Activated CD4-positive, alpha-beta T cell treated with anti-CD3 and anti-CD28 coated beads for 36 hours (primary cell): ENCODE measurements around the gene CREBBP. TPM values are rescaled to one million over a fixed set of nuclear protein-coding genes. Genes with fewer than 3 reads are reported as not detected.
A peak's percentile ranks its signal among the peaks of the same experiment; 100 is the strongest.
"Not testable (repeated sequence)": the region's sequence is repeated elsewhere in the genome, so short reads cannot be mapped to it uniquely, and the experiment has no call there.

Experiments used
- ATAC-seq: fragments of 200-7000 bp; cut with Tn5 transposase; one replicate; pipeline ENCODE4 v1.10.0; 2021; ENCODE audit warnings: mild to moderate bottlenecking, moderate library complexity
- CTCF ChIA-PET: fragments of 350-600 bp; sonication (Branson Sonifier 250); formaldehyde crosslinking; loops from one replicate; lab custom pipeline; 2021; ENCODE audit warnings: antibody characterized with exemption; lab: Charles Lee
- POLR2A ChIA-PET: fragments of 350-600 bp; sonication (Branson Sonifier 250); formaldehyde crosslinking; loops from one replicate; lab custom pipeline; 2021; ENCODE audit warnings: antibody characterized with exemption, inconsistent platforms; lab: Charles Lee
- DNase-seq: peaks from one replicate; pipeline ENCODE4 v3.0.0-alpha.2; 2020
- H3K27ac Mint-ChIP-seq: one replicate; pipeline ENCODE4 v1.8.0; 2021; ENCODE audit warnings: mixed read lengths
- H3K27me3 Mint-ChIP-seq: one replicate; pipeline ENCODE4 v1.8.0; 2021; ENCODE audit warnings: mixed read lengths
- H3K36me3 Mint-ChIP-seq: one replicate; pipeline ENCODE4 v1.8.0; 2021; ENCODE audit warnings: low read depth, mixed read lengths
- H3K4me1 Mint-ChIP-seq: one replicate; pipeline ENCODE4 v1.8.0; 2021; ENCODE audit warnings: mixed read lengths
- H3K4me3 Mint-ChIP-seq: one replicate; pipeline ENCODE4 v1.8.0; 2021; ENCODE audit warnings: mild to moderate bottlenecking, moderate library complexity, mixed read lengths
- H3K9me3 Mint-ChIP-seq: one replicate; pipeline ENCODE4 v1.8.0; 2021; ENCODE audit warnings: low read depth, mixed read lengths
- intact Hi-C, 2 experiments: fragments of 100-400 bp; cut with DNase I in 1 of 2; cut with micrococcal nuclease in 1 of 2; formaldehyde crosslinking; loops; one replicate each; pipeline versions ENCODE4 v1.14.2 to v1.15.1; 2022 to 2024; cut with DNase I, micrococcal nuclease
- total RNA-seq, 2 experiments: library from RNA; stranded (reverse); gene quantifications; one replicate each; pipeline ENCODE4 v1.2.3, GENCODE V29; 2021

Gene CREBBP
- total RNA-seq, 2 experiments from 2014 or later = 28.1 to 37.4 TPM

DNA sequence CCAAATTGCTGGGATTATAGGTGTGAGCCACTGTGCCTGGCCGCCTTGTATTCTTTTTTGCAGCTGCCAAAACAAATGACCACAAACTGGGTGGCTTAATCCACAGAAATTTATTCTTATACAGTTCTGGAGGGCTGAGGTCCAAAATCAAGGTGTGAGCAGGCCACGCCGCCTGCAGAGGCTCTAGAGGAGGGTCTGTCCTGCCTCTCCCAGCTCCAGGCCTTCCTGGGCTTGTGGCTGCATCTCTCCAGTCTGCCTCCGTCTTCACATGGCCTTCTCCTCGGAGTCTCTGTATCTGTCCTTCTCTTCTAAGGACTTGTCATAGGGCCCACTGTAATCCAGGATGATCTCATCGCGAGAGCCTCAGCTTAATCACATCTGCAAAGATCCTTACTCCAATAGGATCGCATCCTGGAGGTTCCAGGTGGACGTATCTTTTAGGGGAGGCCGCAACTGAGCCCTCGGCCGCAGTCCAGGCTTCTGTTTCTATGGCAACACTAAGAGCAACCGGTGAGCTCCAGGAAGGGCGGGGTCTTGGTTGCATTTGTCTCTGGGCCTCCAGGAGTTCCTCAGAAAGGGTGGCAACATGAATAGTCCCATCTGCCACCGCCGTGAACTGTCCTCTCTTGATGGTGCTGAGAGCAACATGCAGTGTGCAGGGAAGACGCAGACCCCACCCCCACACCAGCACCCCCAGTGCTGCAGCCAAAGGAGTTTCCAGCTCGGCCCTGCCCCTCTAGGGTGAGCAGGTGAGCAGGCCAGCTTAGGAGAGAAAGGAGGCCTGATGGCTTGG is 29.5 kb upstream of the CREBBP start:
- POLR2A ChIA-PET = no interaction called here
- Mint-ChIP-seq H3K4me3 (no peak overlapping the region), H3K27ac (no peak overlapping the region), H3K27me3 (no peaks in the 10 kb centered on the region), H3K4me1 (no peaks in the 10 kb centered on the region), H3K9me3 (no peaks in the 10 kb centered on the region), H3K36me3 (no peaks in the 10 kb centered on the region)
- intact Hi-C loops = no loop called here
- ATAC-seq = no peak
- CTCF ChIA-PET = interaction anchor here (0.5 kb wide), 1 partner anchor 100 kb away, joined by 4 read pairs; no protein-coding TSS in a partner anchor
- DNase-seq = no peak

DNA sequence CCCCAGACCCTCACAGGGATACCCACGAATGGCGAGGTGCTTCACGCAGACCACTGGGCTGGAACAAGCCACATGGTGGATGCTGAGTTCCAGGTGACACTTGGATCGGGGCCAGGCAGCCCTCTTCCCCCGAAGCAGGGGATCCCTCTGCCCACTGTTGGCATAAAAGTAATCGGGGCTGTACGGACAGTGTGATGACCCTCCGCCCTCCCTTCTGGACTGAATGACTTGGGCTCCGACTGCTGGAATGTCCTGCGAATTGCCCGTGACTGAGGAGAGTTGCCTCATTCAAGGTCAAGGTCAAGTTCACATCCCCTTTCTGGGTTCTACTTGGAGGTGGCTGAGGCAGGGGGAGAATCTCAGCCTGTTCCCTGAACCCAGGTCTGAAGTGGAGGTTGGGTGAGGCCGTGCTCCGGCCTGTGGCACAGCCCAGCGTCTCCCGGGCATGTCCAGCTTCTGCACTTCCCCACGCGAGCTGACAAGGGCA is 28.5 kb upstream of the CREBBP start:
- intact Hi-C loops = no loop called here
- no peak for ATAC-seq
- DNase-seq = no peak
- Mint-ChIP-seq H3K36me3 (no peaks in the 10 kb centered on the region), H3K27ac (no peak overlapping the region), H3K4me1 (no peaks in the 10 kb centered on the region), H3K9me3 (no peaks in the 10 kb centered on the region), H3K4me3 (no peak overlapping the region), H3K27me3 (no peaks in the 10 kb centered on the region)
- CTCF ChIA-PET = no interaction called here
- POLR2A ChIA-PET = no interaction called here

DNA sequence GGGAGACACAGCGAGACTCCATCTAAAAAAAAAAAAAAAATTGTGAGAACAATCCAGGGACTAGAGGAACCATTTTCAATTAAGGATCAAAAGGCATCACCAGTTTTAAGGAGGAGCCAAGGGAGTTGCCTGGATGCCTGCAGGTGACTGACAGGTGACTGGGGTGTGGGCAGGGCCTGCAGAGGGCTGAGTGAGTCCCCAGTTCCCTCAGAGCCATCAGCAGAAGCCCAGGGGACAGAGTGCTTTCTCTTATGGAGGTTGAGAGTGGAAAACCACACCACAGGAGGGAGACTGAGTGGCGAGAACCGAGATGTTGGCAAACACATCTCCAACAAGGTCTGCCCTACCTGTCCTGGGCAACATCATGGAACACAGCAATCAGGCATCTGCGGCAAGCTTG is 27.1 kb upstream of the CREBBP start:
- intact Hi-C loops = no loop called here
- ChIA-PET POLR2A (interaction anchor here (0.6 kb wide), 1 partner anchor 37 kb away, joined by 7 read pairs; no protein-coding TSS in a partner anchor), CTCF (interaction anchor here (0.6 to 0.7 kb wide), 2 partner anchors 83 to 163 kb away, joined by 4 to 5 read pairs; no protein-coding TSS in a partner anchor)
- H3K36me3 Mint-ChIP-seq = no peaks in the 10 kb centered on the region
- ATAC-seq (no peak), DNase-seq (no peak)
- H3K27ac Mint-ChIP-seq = no peak overlapping the region
- H3K4me1 Mint-ChIP-seq = no peaks in the 10 kb centered on the region
- H3K27me3 Mint-ChIP-seq = no peaks in the 10 kb centered on the region
- H3K4me3 Mint-ChIP-seq = no peak overlapping the region
- H3K9me3 Mint-ChIP-seq = no peaks in the 10 kb centered on the region

DNA sequence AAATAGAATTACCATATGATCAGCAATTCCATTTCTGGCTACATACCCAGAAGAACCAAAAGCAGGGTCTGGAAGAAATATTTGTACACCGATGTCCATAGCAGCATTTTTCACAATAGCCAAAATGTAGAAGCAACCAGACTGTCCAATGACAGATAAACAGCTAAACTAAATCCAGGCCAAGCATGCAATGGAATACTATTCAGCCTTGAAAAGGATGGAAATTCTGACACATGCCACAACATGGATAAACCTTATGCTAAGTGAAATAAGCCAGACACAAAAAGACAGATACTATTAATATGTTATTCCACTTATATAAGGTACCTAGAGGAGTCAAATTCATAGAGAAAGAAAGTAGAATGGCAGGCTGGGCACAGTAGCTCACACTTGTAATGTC is 25.9 kb upstream of the CREBBP start:
- ATAC-seq = no peak

DNA sequence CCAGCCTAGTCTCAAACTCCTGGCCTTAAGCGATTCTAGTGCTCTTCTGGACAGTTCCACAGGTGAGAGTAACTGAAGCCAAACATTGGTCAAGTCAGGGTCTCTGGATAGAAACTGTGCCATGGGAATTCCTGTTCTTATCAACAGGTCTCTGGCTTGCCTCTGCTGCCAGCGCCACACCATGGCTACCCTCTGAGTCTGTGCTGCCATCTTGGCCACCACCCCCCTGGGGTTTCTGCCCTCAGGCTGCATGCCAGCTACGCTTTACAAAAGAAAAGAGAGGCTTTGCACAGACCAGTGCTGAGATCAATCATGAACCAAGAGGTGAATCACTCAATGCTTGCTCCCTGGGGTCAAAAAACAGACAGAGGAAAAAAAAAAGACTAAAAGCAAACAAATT is 24.4 kb upstream of the CREBBP start:
- Mint-ChIP-seq H3K9me3 (no peaks in the 10 kb centered on the region), H3K27ac (no peak overlapping the region), H3K4me3 (no peak overlapping the region), H3K27me3 (no peaks in the 10 kb centered on the region), H3K4me1 (no peaks in the 10 kb centered on the region), H3K36me3 (no peaks in the 10 kb centered on the region)
- ChIA-PET POLR2A (no interaction called here), CTCF (interaction anchor here (0.7 kb wide), 1 partner anchor 37 kb away, joined by 3 read pairs; no protein-coding TSS in a partner anchor)
- DNase-seq = no peak
- intact Hi-C loops = no loop called here
- ATAC-seq = no peak

More for the DNA sequence above, 25.9 kb upstream of the CREBBP start:
- H3K36me3 Mint-ChIP-seq = no peaks in the 10 kb centered on the region
- H3K9me3 Mint-ChIP-seq = no peaks in the 10 kb centered on the region
- CTCF ChIA-PET = no interaction called here
- no peak overlapping the region for H3K27ac Mint-ChIP-seq
- intact Hi-C loops = no loop called here
- no peaks in the 10 kb centered on the region for H3K27me3 Mint-ChIP-seq
- DNase-seq = no peak
- H3K4me1 Mint-ChIP-seq = no peaks in the 10 kb centered on the region
- no peak overlapping the region for H3K4me3 Mint-ChIP-seq
- POLR2A ChIA-PET = no interaction called here

DNA sequence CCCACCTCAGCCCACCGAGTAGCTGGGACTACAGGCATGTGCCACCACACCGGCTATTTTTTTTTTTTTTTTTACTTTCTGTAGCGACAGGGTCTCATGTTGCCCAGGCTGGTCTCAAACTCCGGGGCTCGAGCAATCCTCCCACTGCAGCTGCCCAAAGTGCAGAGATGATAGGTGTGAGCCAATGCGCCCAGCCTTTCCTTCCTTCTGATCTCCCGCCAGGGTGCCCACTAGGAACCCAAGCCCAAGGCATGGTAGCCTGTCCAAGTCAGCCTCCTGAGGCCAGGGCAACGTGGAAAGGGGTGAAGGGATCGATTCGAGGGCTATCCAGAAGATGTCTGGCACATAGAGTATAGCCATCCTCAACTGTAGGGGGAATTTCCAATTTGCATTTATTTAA is 9.6 kb upstream of the CREBBP start:
- Mint-ChIP-seq H3K27me3 (peaks cover 3% of the 10 kb centered on the region), H3K36me3 (no peaks in the 10 kb centered on the region), H3K4me1 (no peaks in the 10 kb centered on the region), H3K27ac (no peak overlapping the region), H3K9me3 (no peaks in the 10 kb centered on the region), H3K4me3 (no peak overlapping the region)
- POLR2A ChIA-PET = no interaction called here
- CTCF ChIA-PET = no interaction called here
- ATAC-seq (no peak), DNase-seq (no peak)
- intact Hi-C loops = no loop called here

DNA sequence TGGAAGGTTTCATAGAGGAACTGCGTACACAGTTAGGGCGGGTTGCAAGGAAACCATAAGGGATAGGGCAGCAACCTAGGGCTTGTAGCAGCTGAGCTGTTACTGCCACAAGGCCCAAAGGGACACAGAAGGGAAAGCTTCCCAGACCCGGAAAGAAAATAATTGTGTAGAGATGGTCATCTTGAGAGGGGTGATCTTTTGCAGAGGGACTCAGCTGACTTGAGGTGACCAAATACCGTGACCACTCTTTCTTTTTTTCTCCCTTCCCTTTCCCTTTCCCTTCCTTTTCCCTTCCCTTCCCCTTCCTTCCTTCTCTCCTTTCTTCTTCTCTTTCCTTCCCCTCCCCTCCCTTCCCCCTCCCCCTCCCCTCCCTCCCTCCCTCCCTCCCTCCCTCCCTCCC is 8.5 kb upstream of the CREBBP start:
- DNase-seq (no peak), ATAC-seq (no peak)
- ChIA-PET CTCF (interaction anchor here (1.4 kb wide), 1 partner anchor 18 kb away, joined by 3 read pairs; no protein-coding TSS in a partner anchor), POLR2A (no interaction called here)
- peaks cover 5% of the 10 kb centered on the region for H3K27me3 Mint-ChIP-seq
- no peaks in the 10 kb centered on the region for H3K36me3 Mint-ChIP-seq
- no peaks in the 10 kb centered on the region for H3K9me3 Mint-ChIP-seq
- intact Hi-C loops = no loop called here
- H3K4me3 Mint-ChIP-seq = no peak overlapping the region
- H3K27ac Mint-ChIP-seq = no peak overlapping the region
- no peaks in the 10 kb centered on the region for H3K4me1 Mint-ChIP-seq

DNA sequence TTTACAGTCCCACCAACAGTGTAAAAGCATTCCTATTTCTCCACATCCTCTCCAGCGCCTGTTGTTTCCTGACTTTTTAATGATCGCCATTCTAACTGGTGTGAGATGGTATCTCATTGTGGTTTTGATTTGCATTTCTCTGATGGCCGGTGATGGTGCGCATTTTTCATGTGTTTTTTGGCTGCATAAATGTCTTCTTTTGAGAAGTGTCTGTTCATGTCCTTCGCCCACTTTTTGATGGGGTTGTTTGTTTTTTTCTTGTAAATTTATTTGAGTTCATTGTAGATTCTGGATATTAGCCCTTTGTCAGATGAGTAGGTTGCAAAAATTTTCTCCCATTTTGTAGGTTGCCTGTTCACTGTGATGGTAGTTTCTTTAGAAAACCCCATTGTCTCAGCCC is 5.5 kb upstream of the CREBBP start:
- ATAC-seq, H3K36me3 Mint-ChIP-seq, H3K9me3 Mint-ChIP-seq, intact Hi-C loops, DNase-seq, CTCF ChIA-PET, POLR2A ChIA-PET, H3K4me3 Mint-ChIP-seq, H3K27me3 Mint-ChIP-seq, H3K27ac Mint-ChIP-seq, H3K4me1 Mint-ChIP-seq: not testable (repeated sequence)

DNA sequence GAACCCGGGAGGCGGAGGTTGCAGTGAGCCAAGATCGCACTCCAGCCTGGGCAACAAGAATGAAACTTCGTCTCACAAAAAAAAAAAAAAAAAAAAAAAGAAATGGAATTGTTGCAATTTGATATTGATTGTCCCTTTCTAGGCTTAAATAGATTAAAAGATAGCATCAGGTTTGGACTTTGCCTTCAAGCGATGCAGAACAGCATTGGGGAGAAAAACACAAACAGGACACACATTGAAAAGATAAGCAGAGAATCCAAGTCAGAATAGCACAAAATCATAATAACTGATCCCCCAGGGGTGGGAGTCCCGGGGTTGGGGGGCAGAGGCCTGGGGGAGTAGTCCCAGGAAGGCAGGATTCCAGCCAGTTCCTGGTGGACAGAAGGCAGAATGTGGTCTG is 3.9 kb upstream of the CREBBP start:
- Mint-ChIP-seq H3K4me3 (no peak overlapping the region), H3K36me3 (no peaks in the 10 kb centered on the region), H3K27ac (no peak overlapping the region), H3K9me3 (no peaks in the 10 kb centered on the region), H3K27me3 (peaks cover 9% of the 10 kb centered on the region), H3K4me1 (peaks cover 8% of the 10 kb centered on the region)
- intact Hi-C loops = loop anchor here in 1 of 2 experiments (5.0 kb wide), 1 partner anchor 883 kb away; the partner anchor contains the start of gene ZNF500
- POLR2A ChIA-PET = no interaction called here
- CTCF ChIA-PET = interaction anchor here (0.6 kb wide), 1 partner anchor 196 kb away, joined by 4 read pairs; no protein-coding TSS in a partner anchor
- DNase-seq (no peak), ATAC-seq (no peak)

DNA sequence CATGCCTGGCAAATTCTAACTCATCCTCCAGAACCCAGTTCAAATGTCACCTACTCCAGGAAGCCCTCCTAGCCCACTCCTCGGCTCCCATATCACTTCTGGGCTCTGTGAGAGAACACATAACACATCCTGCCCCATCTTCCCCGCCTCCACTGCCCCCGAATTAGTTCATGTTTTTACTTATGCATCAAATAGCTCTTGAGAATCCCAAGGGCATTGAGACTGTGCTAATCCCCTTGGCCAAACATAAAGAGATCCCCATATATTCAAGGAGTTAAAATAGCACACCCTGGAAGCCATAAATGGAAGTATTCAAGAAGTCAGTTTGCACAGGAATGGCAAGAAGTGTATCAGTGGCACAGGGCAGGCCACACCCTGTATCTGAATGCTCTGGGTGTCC is 2.0 kb upstream of the CREBBP start:
- ATAC-seq (no peak), DNase-seq (no peak)
- peaks cover 22% of the 10 kb centered on the region for H3K4me1 Mint-ChIP-seq
- ChIA-PET POLR2A (no interaction called here), CTCF (no interaction called here)
- intact Hi-C loops = loop anchor here in 1 of 2 experiments (5.0 kb wide), 1 partner anchor 885 kb away; the partner anchor contains the start of gene ZNF500
- peaks cover 10% of the 10 kb centered on the region for H3K36me3 Mint-ChIP-seq
- peak overlapping the region; percentile 74 for H3K4me3 Mint-ChIP-seq
- no peaks in the 10 kb centered on the region for H3K9me3 Mint-ChIP-seq
- peaks cover 9% of the 10 kb centered on the region for H3K27me3 Mint-ChIP-seq
- H3K27ac Mint-ChIP-seq = no peak overlapping the region

DNA sequence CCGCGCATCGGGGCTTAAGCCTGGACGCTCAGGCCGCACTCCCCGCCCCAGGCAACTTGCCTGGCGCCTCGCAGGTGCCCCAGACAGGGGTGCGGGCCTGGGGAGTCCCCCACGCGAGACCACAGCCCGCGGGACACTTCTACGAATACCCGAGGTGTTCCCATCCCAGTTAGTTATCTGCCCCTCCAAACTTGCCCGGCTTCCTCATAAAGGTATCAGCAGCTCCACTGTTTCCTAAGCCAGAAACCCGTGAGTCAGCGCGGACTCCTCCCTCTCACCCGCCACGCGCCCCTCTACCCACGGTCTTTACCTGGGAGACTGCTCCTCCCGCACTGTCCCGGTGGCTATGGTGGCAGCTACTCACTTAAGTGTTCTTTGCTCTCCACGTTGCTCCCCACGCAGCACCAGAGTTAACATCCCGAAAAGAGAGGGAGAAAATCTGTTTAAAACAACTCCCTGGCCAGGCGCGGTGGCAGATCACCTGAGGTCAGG is 1.0 kb upstream of the CREBBP start:
- Mint-ChIP-seq H3K4me1 (peaks cover 32% of the 10 kb centered on the region), H3K36me3 (peaks cover 16% of the 10 kb centered on the region), H3K9me3 (no peaks in the 10 kb centered on the region), H3K4me3 (peak overlapping the region; percentile 74), H3K27me3 (peaks cover 6% of the 10 kb centered on the region), H3K27ac (peak overlapping the region; percentile 67)
- ATAC-seq = no peak
- ChIA-PET POLR2A (no interaction called here), CTCF (interaction anchor here (0.6 kb wide), 1 partner anchor 19 kb away, joined by 3 read pairs; no protein-coding TSS in a partner anchor)
- DNase-seq = peak; percentile 51
- intact Hi-C loops = loop anchor here (2.0 to 5.0 kb wide), 2 partner anchors 373 to 886 kb away; partner anchors contain the start of gene ZNF500 (in 1 of the 2)
